KMS-11 (cell line): ENCODE data around the gene SERP2.

Source experiments
- H2AFZ ChIP-seq: fragments of 200-600 bp; sonication (generic); 2 replicates; pipeline ENCODE4 v1.6.1; 2016; ENCODE audit warnings: antibody characterized with exemption, mixed run types, low read depth
- H3K27ac ChIP-seq: fragments of 200-600 bp; sonication (generic); 2 replicates; pipeline ENCODE4 v1.6.1; 2016; ENCODE audit warnings: mild to moderate bottlenecking, mixed run types
- H3K27me3 ChIP-seq: fragments of 200-600 bp; sonication (generic); 2 replicates; pipeline ENCODE4 v1.6.1; 2017; ENCODE audit warnings: mild to moderate bottlenecking, low read depth, mixed run types, moderate library complexity; ENCODE audit not compliant: insufficient read depth
- H3K36me3 ChIP-seq: fragments of 200-600 bp; sonication (generic); 2 replicates; pipeline ENCODE4 v1.6.1; 2017; ENCODE audit warnings: mild to moderate bottlenecking, mixed run types; ENCODE audit not compliant: insufficient read depth
- H3K4me1 ChIP-seq: fragments of 200-600 bp; sonication (generic); 2 replicates; pipeline ENCODE4 v1.6.1; 2016; ENCODE audit warnings: mild to moderate bottlenecking, low read depth, mixed run types; ENCODE audit not compliant: poor library complexity, severe bottlenecking
- H3K4me2 ChIP-seq: fragments of 200-600 bp; sonication (generic); 2 replicates; pipeline ENCODE4 v1.7.0; 2016; ENCODE audit warnings: mild to moderate bottlenecking, mixed run types
- H3K4me3 ChIP-seq: fragments of 200-600 bp; sonication (generic); IDR thresholded peaks from 2 replicates; pipeline ENCODE4 v1.6.1; 2017; ENCODE audit warnings: low read depth, low read length, mixed read lengths; ENCODE audit not compliant: insufficient read depth
- H3K79me2 ChIP-seq: fragments of 200-600 bp; sonication (generic); 2 replicates; pipeline ENCODE4 v1.6.1; 2016; ENCODE audit warnings: low read depth, mixed run types; ENCODE audit not compliant: insufficient read depth
- H3K9ac ChIP-seq: fragments of 200-600 bp; sonication (generic); 2 replicates; pipeline ENCODE4 v1.6.1; 2016; ENCODE audit warnings: mild to moderate bottlenecking, mixed run types
- H4K20me1 ChIP-seq: fragments of 200-600 bp; sonication (generic); 2 replicates; pipeline ENCODE4 v1.6.1; 2016; ENCODE audit warnings: mild to moderate bottlenecking, mixed run types; ENCODE audit not compliant: insufficient read depth
- CTCF ChIP-seq: fragments of 200-600 bp; sonication (generic); conservative IDR thresholded peaks from 2 replicates; pipeline ENCODE4 v1.6.1; 2017; ENCODE audit warnings: low read depth, mild to moderate bottlenecking, antibody characterized with exemption, low read length, moderate library complexity, mixed read lengths

The SERP2 gene

GRCh38 chr13:44352202-44352601 lies 21.4 kb upstream of the SERP2 start:
- no peaks in the 10 kb centered on the region for H4K20me1 ChIP-seq
- H3K79me2 ChIP-seq: no peaks in the 10 kb centered on the region
- no peaks in the 10 kb centered on the region for H3K27me3 ChIP-seq
- H3K9ac ChIP-seq: no peak overlapping the region
- H3K4me1 ChIP-seq: no peaks in the 10 kb centered on the region
- no peaks in the 10 kb centered on the region for H3K36me3 ChIP-seq
- TF ChIP-seq CTCF: no peak
- no peak overlapping the region for H3K4me3 ChIP-seq
- H3K4me2 ChIP-seq: no peak overlapping the region
- no peak overlapping the region for H3K27ac ChIP-seq
- no peak overlapping the region for H2AFZ ChIP-seq

- no peaks in the 10 kb centered on the region for H3K79me2 ChIP-seq
- no peak overlapping the region for H3K27ac ChIP-seq
- H3K4me2 ChIP-seq: no peak overlapping the region
These were observed 21.0 kb upstream of the SERP2 start for GRCh38 chr13:44352671-44353070.

GRCh38 chr13:44354331-44354730 lies 19.3 kb upstream of the SERP2 start:
- Histone ChIP-seq H4K20me1 (no peaks in the 10 kb centered on the region), H3K4me3 (no peak overlapping the region), H3K79me2 (no peaks in the 10 kb centered on the region), H3K36me3 (no peaks in the 10 kb centered on the region), H3K9ac (no peak overlapping the region), H3K27me3 (no peaks in the 10 kb centered on the region), H3K4me2 (no peak overlapping the region), H3K4me1 (no peaks in the 10 kb centered on the region), H2AFZ (no peak overlapping the region), H3K27ac (no peak overlapping the region)
- TF ChIP-seq CTCF: no peak

More at GRCh38 chr13:44352671-44353070, 21.0 kb upstream of the SERP2 start:
- no peak for TF ChIP-seq CTCF
- Histone ChIP-seq H3K4me3 (no peak overlapping the region), H3K9ac (no peak overlapping the region), H4K20me1 (no peaks in the 10 kb centered on the region), H2AFZ (no peak overlapping the region), H3K27me3 (no peaks in the 10 kb centered on the region), H3K36me3 (no peaks in the 10 kb centered on the region), H3K4me1 (no peaks in the 10 kb centered on the region)

GRCh38 chr13:44354884-44355283 lies 18.7 kb upstream of the SERP2 start:
- Histone ChIP-seq H4K20me1 (no peaks in the 10 kb centered on the region), H3K36me3 (no peaks in the 10 kb centered on the region), H2AFZ (no peak overlapping the region), H3K4me3 (no peak overlapping the region), H3K4me2 (no peak overlapping the region), H3K9ac (no peak overlapping the region), H3K27ac (no peak overlapping the region), H3K4me1 (no peaks in the 10 kb centered on the region), H3K27me3 (no peaks in the 10 kb centered on the region), H3K79me2 (no peaks in the 10 kb centered on the region)
- no peak for TF ChIP-seq CTCF

- no peak overlapping the region for H3K4me2 ChIP-seq
- H3K27ac ChIP-seq: no peak overlapping the region
- no peaks in the 10 kb centered on the region for H3K27me3 ChIP-seq
- H4K20me1 ChIP-seq: no peaks in the 10 kb centered on the region
- no peaks in the 10 kb centered on the region for H3K4me1 ChIP-seq
- no peak overlapping the region for H3K4me3 ChIP-seq
- no peaks in the 10 kb centered on the region for H3K79me2 ChIP-seq
- no peak overlapping the region for H2AFZ ChIP-seq
- TF ChIP-seq CTCF: no peak
- H3K9ac ChIP-seq: no peak overlapping the region
- H3K36me3 ChIP-seq: no peaks in the 10 kb centered on the region
These were observed 18.0 kb upstream of the SERP2 start for GRCh38 chr13:44355621-44356020.
